GM12878 (cell line): ENCODE measurements around the gene BCKDHA. TPM values are rescaled to one million over a fixed set of nuclear protein-coding genes. Genes with fewer than 3 reads are reported as not detected.

Experiments
- ATF7 ChIP-seq: fragments of 450-650 bp; IDR thresholded peaks from 2 replicates; pipeline ENCODE4 v1.6.1; 2016; ENCODE audit warnings: low read depth, mild to moderate bottlenecking
- BCL11A ChIP-seq: IDR thresholded peaks from 2 replicates; pipeline ENCODE4 v1.6.1; 2011; ENCODE audit warnings: low read depth, low read length
- BHLHE40 ChIP-seq, 2 experiments: fragments of 450-650 bp in 1 of 2; IDR thresholded peaks; 2 replicates each; pipeline ENCODE4 v1.6.1; 2011 to 2017; ENCODE audit warnings: low read depth in 2 of 2, borderline replicate concordance in 1 of 2, improper control_type of control experiment in 1 of 2, low read length in 1 of 2, mild to moderate bottlenecking in 1 of 2
- BMI1 ChIP-seq: fragments of 450-650 bp; IDR thresholded peaks from 2 replicates; pipeline ENCODE4 v1.6.1; 2016; ENCODE audit warnings: mild to moderate bottlenecking, moderate library complexity, borderline replicate concordance
- BRCA1 ChIP-seq: IDR thresholded peaks from 2 replicates; pipeline ENCODE4 v1.6.1; 2011; ENCODE audit warnings: low read depth, low read length, improper control_type of control experiment
- CEBPB ChIP-seq, 2 experiments: fragments of 150-350 bp in 1 of 2; IDR thresholded peaks; 2 replicates each; pipeline ENCODE4 v1.6.1; 2012 to 2014; ENCODE audit warnings: low read depth in 2 of 2, low read length in 2 of 2, borderline replicate concordance in 1 of 2, inconsistent platforms in 1 of 2
- CHD1 ChIP-seq: IDR thresholded peaks from 2 replicates; pipeline ENCODE4 v1.6.1; 2012; ENCODE audit warnings: low read depth, low read length, improper control_type of control experiment
- ETV6 ChIP-seq, 2 experiments: fragments of 450-650 bp in 1 of 2; IDR thresholded peaks in 1 of 2; conservative IDR thresholded peaks in 1 of 2; 2 replicates each; pipeline ENCODE4 v1.6.1; 2014; ENCODE audit warnings: antibody characterized with exemption in 1 of 2, borderline replicate concordance in 1 of 2, low read depth in 1 of 2, mild to moderate bottlenecking in 1 of 2, moderate library complexity in 1 of 2
- GATAD2B ChIP-seq: fragments of 450-650 bp; conservative IDR thresholded peaks from 2 replicates; pipeline ENCODE4 v1.6.1; 2017; ENCODE audit warnings: low read depth, mild to moderate bottlenecking, moderate library complexity
- HDGF ChIP-seq: fragments of 450-650 bp; IDR thresholded peaks from 2 replicates; pipeline ENCODE4 v1.6.1; 2016; ENCODE audit warnings: antibody characterized with exemption
- NR2C1 ChIP-seq: fragments of 450-650 bp; IDR thresholded peaks from 2 replicates; pipeline ENCODE4 v1.6.1; 2017; ENCODE audit warnings: antibody characterized with exemption, mild to moderate bottlenecking, moderate library complexity
- RAD21 ChIP-seq: IDR thresholded peaks from 2 replicates; pipeline ENCODE4 v1.6.1; 2011; ENCODE audit warnings: mild to moderate bottlenecking, low read depth, low read length, moderate library complexity; ENCODE audit not compliant: insufficient read depth
- RCOR1 ChIP-seq: conservative IDR thresholded peaks from 2 replicates; pipeline ENCODE4 v1.6.1; 2012; ENCODE audit warnings: low read depth, low read length, improper control_type of control experiment
- SMAD5 ChIP-seq: IDR thresholded peaks from 2 replicates; pipeline ENCODE4 v1.6.1; 2016; ENCODE audit warnings: antibody characterized with exemption, low read depth
- STAT3 ChIP-seq: IDR thresholded peaks from 2 replicates; pipeline ENCODE4 v1.6.1; 2011; ENCODE audit warnings: low read depth, low read length, improper control_type of control experiment
- TARDBP ChIP-seq: IDR thresholded peaks from 2 replicates; pipeline ENCODE4 v1.6.1; 2016; ENCODE audit warnings: borderline replicate concordance
- TCF12 ChIP-seq: IDR thresholded peaks from 2 replicates; pipeline ENCODE4 v1.6.1; 2011; ENCODE audit warnings: low read depth, mild to moderate bottlenecking, low read length
- ZNF622 ChIP-seq: fragments of 450-650 bp; IDR thresholded peaks from 2 replicates; pipeline ENCODE4 v1.6.1; 2017; ENCODE audit warnings: mild to moderate bottlenecking, inconsistent platforms
- polyA plus RNA-seq, 11 experiments: library from polyadenylated mRNA; depleted of rRNA in 4 of 11; unstranded in 6 of 11; stranded (reverse) in 5 of 11; fragments of >200 nt; fragmentation: Nextera tagmentation in 4 of 11; fragmentation: Illumina TruSeq in 1 of 11; extraction: Ambion mirVana in 4 of 11; extraction: Trizol in 1 of 11; gene quantifications; 1 replicate in 1 of 11; 2 replicates in 10 of 11; pipeline versions ENCODE4 v1.2.1 to v1.2.3, GENCODE V29; 2011 to 2016; ENCODE audit warnings: inconsistent platforms in 2 of 11, missing spikeins in 2 of 11, low read depth in 1 of 11
- total RNA-seq, 4 experiments: library from RNA; depleted of rRNA in 3 of 4; stranded (reverse); fragments of >200 nt in 3 of 4; fragmentation: Illumina TruSeq in 1 of 4; extraction: Trizol in 1 of 4; gene quantifications; 2 replicates each; pipeline versions ENCODE4 v1.2.1 to v1.2.3, GENCODE V29; 2013 to 2021
- TF ChIP-seq, protein P1 (sequence below): IDR thresholded peaks from 2 replicates; pipeline ENCODE4 v1.6.1; 2012; ENCODE audit warnings: mild to moderate bottlenecking, low read depth, low read length
- TF ChIP-seq, protein P2 (sequence below): fragments of 450-650 bp; IDR thresholded peaks from 2 replicates; pipeline ENCODE4 v1.6.1; 2017; ENCODE audit warnings: mild to moderate bottlenecking, moderate library complexity

Gene BCKDHA
- total and polyA plus RNA-seq, 10 of the 15 experiments (the other 5 are each of a cell fraction or from before 2014, with no cell fraction given) = 9.9 to 107 (median 46.4) TPM

DNA sequence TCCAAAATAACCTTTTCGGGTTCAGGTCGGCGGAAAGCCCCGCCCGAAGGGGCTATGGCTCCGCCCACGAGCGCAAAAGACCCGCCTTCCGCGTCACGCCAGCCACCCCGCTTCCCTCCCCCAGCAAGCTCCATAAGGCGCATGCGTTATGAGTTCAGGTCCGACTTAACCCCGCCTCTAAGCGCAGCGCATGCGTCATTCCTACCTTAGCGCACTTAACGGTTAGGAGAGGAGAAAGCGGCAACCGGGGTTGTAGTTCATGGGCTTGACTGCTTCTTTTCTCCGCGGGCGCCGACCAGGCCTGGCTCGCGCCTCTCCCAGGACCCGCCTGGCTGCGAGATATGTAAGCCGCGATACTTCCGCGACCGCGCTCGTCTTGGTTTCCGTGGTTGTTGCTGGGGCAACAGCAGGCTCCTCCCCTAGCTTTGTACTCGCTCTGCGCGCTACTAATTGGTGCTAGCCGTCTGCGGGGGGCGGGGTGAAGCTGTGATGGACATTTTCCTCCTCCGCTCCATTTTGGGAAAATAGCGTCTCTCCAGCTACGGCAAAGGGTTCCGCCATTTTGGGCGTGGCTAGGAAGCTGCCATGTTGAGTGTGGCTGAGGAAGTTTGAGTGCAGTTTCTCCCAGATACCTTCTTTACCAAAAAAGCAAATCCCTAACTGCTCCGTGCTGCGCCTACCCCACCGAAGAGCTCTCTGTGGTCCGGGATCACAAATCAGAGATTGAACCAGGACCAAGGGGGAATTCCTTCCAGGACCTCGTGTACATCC lies 33.7 kb upstream of the BCKDHA start, which contains the start of gene B9D2 (continued):
- TF ChIP-seq HDGF = peak; percentile 54; the same call in 1 of the 2 replicates
- TF ChIP-seq CEBPB (IDR thresholded peaks at IDR 0.05; ENCODE audit: borderline replicate concordance in 1 of 2, low read depth in 2 of 2, low read length in 2 of 2) = no peak
- peak; percentile 87 for TF ChIP-seq NR2C1
- peak; percentile 66; the same call in 1 of the 2 replicates for TF ChIP-seq SMAD5
- TF ChIP-seq, protein P1, sequence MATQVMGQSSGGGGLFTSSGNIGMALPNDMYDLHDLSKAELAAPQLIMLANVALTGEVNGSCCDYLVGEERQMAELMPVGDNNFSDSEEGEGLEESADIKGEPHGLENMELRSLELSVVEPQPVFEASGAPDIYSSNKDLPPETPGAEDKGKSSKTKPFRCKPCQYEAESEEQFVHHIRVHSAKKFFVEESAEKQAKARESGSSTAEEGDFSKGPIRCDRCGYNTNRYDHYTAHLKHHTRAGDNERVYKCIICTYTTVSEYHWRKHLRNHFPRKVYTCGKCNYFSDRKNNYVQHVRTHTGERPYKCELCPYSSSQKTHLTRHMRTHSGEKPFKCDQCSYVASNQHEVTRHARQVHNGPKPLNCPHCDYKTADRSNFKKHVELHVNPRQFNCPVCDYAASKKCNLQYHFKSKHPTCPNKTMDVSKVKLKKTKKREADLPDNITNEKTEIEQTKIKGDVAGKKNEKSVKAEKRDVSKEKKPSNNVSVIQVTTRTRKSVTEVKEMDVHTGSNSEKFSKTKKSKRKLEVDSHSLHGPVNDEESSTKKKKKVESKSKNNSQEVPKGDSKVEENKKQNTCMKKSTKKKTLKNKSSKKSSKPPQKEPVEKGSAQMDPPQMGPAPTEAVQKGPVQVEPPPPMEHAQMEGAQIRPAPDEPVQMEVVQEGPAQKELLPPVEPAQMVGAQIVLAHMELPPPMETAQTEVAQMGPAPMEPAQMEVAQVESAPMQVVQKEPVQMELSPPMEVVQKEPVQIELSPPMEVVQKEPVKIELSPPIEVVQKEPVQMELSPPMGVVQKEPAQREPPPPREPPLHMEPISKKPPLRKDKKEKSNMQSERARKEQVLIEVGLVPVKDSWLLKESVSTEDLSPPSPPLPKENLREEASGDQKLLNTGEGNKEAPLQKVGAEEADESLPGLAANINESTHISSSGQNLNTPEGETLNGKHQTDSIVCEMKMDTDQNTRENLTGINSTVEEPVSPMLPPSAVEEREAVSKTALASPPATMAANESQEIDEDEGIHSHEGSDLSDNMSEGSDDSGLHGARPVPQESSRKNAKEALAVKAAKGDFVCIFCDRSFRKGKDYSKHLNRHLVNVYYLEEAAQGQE = no peak
- TF ChIP-seq GATAD2B = no peak
- TF ChIP-seq TCF12 = no peak
- TF ChIP-seq BMI1 = peak; percentile 97
- no peak for TF ChIP-seq BHLHE40 (IDR thresholded peaks at IDR 0.05; ENCODE audit: borderline replicate concordance in 1 of 2, low read depth in 2 of 2, low read length in 1 of 2)
- TF ChIP-seq TARDBP = peak; percentile 77
- TF ChIP-seq ETV6 (conservative IDR thresholded peaks at IDR 0.05 in 1 of 2, IDR thresholded peaks at IDR 0.05 in 1 of 2; ENCODE audit: borderline replicate concordance in 1 of 2, low read depth in 1 of 2) = no peak
- TF ChIP-seq ATF7 = peak; percentile 40; the same call in 1 of the 2 replicates
- TF ChIP-seq RCOR1 = no peak
- no peak for TF ChIP-seq BRCA1
- TF ChIP-seq ZNF622 = no peak
- TF ChIP-seq, protein P2, sequence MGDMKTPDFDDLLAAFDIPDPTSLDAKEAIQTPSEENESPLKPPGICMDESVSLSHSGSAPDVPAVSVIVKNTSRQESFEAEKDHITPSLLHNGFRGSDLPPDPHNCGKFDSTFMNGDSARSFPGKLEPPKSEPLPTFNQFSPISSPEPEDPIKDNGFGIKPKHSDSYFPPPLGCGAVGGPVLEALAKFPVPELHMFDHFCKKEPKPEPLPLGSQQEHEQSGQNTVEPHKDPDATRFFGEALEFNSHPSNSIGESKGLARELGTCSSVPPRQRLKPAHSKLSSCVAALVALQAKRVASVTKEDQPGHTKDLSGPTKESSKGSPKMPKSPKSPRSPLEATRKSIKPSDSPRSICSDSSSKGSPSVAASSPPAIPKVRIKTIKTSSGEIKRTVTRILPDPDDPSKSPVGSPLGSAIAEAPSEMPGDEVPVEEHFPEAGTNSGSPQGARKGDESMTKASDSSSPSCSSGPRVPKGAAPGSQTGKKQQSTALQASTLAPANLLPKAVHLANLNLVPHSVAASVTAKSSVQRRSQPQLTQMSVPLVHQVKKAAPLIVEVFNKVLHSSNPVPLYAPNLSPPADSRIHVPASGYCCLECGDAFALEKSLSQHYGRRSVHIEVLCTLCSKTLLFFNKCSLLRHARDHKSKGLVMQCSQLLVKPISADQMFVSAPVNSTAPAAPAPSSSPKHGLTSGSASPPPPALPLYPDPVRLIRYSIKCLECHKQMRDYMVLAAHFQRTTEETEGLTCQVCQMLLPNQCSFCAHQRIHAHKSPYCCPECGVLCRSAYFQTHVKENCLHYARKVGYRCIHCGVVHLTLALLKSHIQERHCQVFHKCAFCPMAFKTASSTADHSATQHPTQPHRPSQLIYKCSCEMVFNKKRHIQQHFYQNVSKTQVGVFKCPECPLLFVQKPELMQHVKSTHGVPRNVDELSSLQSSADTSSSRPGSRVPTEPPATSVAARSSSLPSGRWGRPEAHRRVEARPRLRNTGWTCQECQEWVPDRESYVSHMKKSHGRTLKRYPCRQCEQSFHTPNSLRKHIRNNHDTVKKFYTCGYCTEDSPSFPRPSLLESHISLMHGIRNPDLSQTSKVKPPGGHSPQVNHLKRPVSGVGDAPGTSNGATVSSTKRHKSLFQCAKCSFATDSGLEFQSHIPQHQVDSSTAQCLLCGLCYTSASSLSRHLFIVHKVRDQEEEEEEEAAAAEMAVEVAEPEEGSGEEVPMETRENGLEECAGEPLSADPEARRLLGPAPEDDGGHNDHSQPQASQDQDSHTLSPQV = peak; percentile 100
- TF ChIP-seq BCL11A = no peak
- no peak for TF ChIP-seq STAT3
- no peak for TF ChIP-seq CHD1
- no peak for TF ChIP-seq RAD21
